ENCODE data around the gene NRROS.

Gene NRROS

DNA sequence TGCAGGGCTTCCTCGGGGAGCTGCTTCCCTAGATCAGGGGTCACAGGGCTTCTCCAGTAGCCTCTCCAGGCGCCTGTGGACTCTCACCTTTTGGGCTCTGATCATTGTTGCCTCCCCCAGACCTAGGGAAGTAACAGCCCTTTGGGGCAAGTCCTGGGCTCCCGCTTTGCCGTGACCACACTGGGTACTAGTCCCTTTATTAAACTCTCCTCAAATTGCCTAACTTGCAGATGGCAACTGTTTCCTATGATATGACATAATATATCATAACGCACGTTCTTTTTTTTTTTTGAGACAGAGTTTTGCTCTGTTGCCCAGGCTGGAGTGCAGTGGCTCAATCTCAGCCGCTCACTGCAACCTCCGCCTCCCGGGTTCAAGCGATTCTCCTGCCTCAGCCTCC lies 17.9 kb upstream of the NRROS start:
- Mint-ChIP-seq H3K36me3 (ENCODE audit: low read depth) (no peaks in the 10 kb centered on the region), H3K4me1 (no peaks in the 10 kb centered on the region), H3K27me3 (ENCODE audit: low read depth) (no peaks in the 10 kb centered on the region), H3K4me3 (no peak overlapping the region), H3K9me3 (no peaks in the 10 kb centered on the region), H3K27ac (no peak overlapping the region)
- TF ChIP-seq, protein P1, sequence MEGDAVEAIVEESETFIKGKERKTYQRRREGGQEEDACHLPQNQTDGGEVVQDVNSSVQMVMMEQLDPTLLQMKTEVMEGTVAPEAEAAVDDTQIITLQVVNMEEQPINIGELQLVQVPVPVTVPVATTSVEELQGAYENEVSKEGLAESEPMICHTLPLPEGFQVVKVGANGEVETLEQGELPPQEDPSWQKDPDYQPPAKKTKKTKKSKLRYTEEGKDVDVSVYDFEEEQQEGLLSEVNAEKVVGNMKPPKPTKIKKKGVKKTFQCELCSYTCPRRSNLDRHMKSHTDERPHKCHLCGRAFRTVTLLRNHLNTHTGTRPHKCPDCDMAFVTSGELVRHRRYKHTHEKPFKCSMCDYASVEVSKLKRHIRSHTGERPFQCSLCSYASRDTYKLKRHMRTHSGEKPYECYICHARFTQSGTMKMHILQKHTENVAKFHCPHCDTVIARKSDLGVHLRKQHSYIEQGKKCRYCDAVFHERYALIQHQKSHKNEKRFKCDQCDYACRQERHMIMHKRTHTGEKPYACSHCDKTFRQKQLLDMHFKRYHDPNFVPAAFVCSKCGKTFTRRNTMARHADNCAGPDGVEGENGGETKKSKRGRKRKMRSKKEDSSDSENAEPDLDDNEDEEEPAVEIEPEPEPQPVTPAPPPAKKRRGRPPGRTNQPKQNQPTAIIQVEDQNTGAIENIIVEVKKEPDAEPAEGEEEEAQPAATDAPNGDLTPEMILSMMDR (IDR thresholded peaks at IDR 0.05; ENCODE audit: unreplicated experiment in 3 of 3): no peak

DNA sequence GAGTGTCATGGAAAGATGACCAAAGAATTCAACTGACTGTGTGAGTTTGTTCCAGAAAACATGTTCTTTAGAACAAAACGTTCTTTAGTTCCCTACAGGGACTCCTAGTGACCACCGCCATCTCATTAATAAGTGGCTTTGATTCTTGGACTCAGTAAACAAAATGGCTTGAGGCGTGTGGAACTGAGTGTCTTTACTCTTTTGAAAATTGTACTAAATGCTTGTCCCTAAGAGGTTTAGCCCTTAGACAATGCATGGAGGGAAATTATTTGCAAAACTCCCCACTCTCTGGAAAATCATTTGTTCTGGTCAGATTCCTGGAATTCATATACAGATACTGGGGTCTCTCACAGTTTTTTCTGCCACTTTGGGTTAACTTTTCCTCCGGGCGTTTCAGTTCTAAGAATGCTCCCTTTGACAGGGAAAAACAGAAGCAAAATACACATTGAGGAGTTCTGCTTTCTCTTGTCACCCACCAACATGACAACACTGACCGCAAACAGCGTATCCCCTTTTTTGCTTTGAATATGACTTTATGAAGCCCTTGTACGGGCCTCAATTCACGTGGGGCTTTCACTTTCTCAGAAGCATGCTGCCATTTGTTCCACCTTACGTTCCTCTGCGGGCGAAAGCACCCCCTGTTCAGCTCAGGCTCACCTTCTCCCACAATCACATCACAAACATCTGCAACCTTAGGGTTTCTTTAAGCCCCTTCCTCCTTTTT lies 15.3 kb upstream of the NRROS start:
- Mint-ChIP-seq H3K4me3 (no peak overlapping the region), H3K9me3 (no peaks in the 10 kb centered on the region), H3K27ac (no peak overlapping the region), H3K4me1 (no peaks in the 10 kb centered on the region), H3K36me3 (ENCODE audit: low read depth) (no peaks in the 10 kb centered on the region), H3K27me3 (ENCODE audit: low read depth) (no peaks in the 10 kb centered on the region)
- TF ChIP-seq, protein P1 (IDR thresholded peaks at IDR 0.05; ENCODE audit: unreplicated experiment in 3 of 3): no peak

DNA sequence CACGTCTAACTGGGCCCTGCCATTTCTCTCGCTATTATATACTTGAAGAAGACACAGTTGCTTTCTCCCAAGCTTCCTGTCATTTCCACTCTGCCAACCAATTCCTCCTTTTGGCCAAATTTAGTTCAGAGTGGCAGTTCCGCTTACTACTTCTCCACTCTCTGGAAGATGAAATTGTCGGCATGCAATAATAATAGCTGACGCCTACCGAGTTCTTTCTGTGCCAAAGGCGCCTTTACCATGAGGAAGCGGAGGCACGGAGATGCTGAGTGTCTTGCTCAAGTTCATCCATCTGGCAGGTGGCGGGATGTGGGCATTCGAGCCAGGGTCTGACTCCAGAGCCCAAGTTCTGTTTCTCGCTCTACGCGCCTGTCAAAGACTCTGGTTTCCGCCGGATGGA lies 14.6 kb upstream of the NRROS start:
- no peak overlapping the region for H3K4me3 Mint-ChIP-seq
- no peaks in the 10 kb centered on the region for H3K4me1 Mint-ChIP-seq
- H3K27ac Mint-ChIP-seq: no peak overlapping the region
- H3K36me3 Mint-ChIP-seq (ENCODE audit: low read depth): no peaks in the 10 kb centered on the region
- no peaks in the 10 kb centered on the region for H3K9me3 Mint-ChIP-seq
- H3K27me3 Mint-ChIP-seq (ENCODE audit: low read depth): no peaks in the 10 kb centered on the region
- TF ChIP-seq, protein P1 (IDR thresholded peaks at IDR 0.05; ENCODE audit: unreplicated experiment in 3 of 3): no peak

DNA sequence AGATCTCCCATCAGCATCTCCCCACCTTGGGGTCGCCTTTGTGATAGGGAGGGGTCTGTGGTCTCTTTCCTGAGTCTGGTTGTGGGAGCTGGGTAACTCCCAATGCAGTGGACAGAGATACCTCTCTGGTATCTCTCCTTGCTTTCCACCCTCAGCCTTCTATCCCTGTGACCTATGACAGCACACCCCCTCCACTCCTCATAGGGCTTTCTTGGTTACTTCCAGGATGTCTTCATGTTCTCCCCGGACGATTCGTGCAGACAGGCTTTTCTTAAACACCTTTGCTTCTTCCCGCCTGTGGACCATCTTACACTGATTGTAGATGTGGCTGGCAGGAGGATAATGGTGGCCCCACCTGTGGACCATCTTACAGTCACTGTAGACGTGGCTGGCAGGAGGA lies 14.2 kb upstream of the NRROS start:
- Mint-ChIP-seq H3K9me3 (no peaks in the 10 kb centered on the region), H3K4me3 (no peak overlapping the region), H3K4me1 (no peaks in the 10 kb centered on the region), H3K36me3 (ENCODE audit: low read depth) (no peaks in the 10 kb centered on the region), H3K27ac (no peak overlapping the region), H3K27me3 (ENCODE audit: low read depth) (no peaks in the 10 kb centered on the region)
- TF ChIP-seq, protein P1 (IDR thresholded peaks at IDR 0.05; ENCODE audit: unreplicated experiment in 3 of 3): no peak

DNA sequence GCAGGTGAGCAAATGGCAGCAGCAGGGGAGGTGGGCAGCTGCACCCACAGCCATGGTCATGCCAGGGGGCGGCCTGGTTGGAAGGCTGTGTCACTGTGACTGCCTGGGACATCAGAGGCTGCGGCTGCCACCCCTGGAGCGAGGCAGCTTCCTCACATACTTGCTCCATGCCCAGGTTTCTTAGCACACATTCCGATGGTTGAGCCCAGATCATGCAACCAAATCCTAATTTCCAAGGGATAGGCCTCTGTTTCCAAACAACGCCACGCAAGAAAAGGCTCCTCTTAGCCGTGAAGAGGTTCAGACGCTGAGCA lies 11.6 kb upstream of the NRROS start:
- H3K36me3 Mint-ChIP-seq (ENCODE audit: low read depth): no peaks in the 10 kb centered on the region
- H3K9me3 Mint-ChIP-seq: no peaks in the 10 kb centered on the region
- TF ChIP-seq, protein P1 (IDR thresholded peaks at IDR 0.05; ENCODE audit: unreplicated experiment in 3 of 3): no peak
- H3K27ac Mint-ChIP-seq: no peak overlapping the region
- no peaks in the 10 kb centered on the region for H3K27me3 Mint-ChIP-seq (ENCODE audit: low read depth)
- no peak overlapping the region for H3K4me3 Mint-ChIP-seq
- peaks cover 6% of the 10 kb centered on the region for H3K4me1 Mint-ChIP-seq

DNA sequence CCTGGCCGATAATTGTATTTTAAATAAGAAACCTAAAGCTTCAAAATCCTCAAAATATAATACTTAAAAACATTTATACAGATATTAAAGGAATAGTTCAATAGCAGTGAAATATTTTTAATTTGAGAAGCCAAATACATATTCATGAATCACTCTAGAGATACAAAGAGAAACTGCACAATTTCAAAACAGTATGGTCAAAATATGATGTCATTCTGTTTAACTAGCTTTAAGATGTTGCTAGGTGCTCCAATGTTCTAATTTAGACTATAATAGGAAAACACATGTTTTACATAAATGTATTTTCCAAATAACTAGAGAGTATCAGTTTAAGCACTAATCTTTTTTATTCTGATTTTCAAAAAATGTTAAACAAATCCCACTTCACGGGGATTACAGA lies 10.3 kb upstream of the NRROS start:
- H3K27me3 Mint-ChIP-seq (ENCODE audit: low read depth): no peaks in the 10 kb centered on the region
- H3K27ac Mint-ChIP-seq: no peak overlapping the region
- no peak overlapping the region for H3K4me3 Mint-ChIP-seq
- H3K9me3 Mint-ChIP-seq: no peaks in the 10 kb centered on the region
- peaks cover 6% of the 10 kb centered on the region for H3K4me1 Mint-ChIP-seq
- TF ChIP-seq, protein P1 (IDR thresholded peaks at IDR 0.05; ENCODE audit: unreplicated experiment in 3 of 3): no peak
- H3K36me3 Mint-ChIP-seq (ENCODE audit: low read depth): no peaks in the 10 kb centered on the region

Data from nephron (organoid).